Caco-2 (cell line): ENCODE results near the gene LDLRAD1. TPM values are rescaled to one million over a fixed set of nuclear protein-coding genes. Genes with fewer than 3 reads are reported as not detected.

Experiments
- BruUV-seq: library from RNA; stranded (reverse); fragments of 400-500 nt; replicated peaks from 2 replicates; lab custom pipeline; 2021; lab: Mats Ljungman, UMichigan
- CTCF ChIA-PET: fragments of 300-600 bp; sonication (Branson Sonifier 250); formaldehyde crosslinking; loops from one replicate; lab custom pipeline; 2022; ENCODE audit warnings: antibody characterized with exemption; lab: Charles Lee
- POLR2A ChIA-PET: fragments of 300-600 bp; sonication (Branson Sonifier 250); formaldehyde crosslinking; loops from one replicate; lab custom pipeline; 2022; ENCODE audit warnings: antibody characterized with exemption; lab: Charles Lee
- DNase-seq, 2 experiments: peaks; one replicate each; pipeline versions ENCODE4 v3.0.0 to v3.0.0-alpha.2; 2020 to 2022
- H3K27me3 ChIP-seq: replicated peaks from 2 replicates; pipeline ENCODE4 v1.6.0; 2011; ENCODE audit warnings: low read length; ENCODE audit not compliant: control insufficient read depth, insufficient read depth
- H3K36me3 ChIP-seq: 2 replicates; pipeline ENCODE4 v1.5.1; 2011; ENCODE audit warnings: low read length; ENCODE audit not compliant: control insufficient read depth, insufficient read depth
- H3K4me1 ChIP-seq: fragments of 250-450 bp; sonication (Bioruptor Pico); 2 replicates; pipeline ENCODE4 v1.5.1; 2020; ENCODE audit warnings: mild to moderate bottlenecking
- H3K4me3 ChIP-seq: 2 replicates; pipeline ENCODE4 v1.5.1; 2011; ENCODE audit warnings: low read depth, mild to moderate bottlenecking, control low read depth, low read length
- H3K9me3 ChIP-seq: fragments of 250-450 bp; sonication (Bioruptor Pico); 2 replicates; pipeline ENCODE4 v1.5.1; 2020; ENCODE audit warnings: mild to moderate bottlenecking, moderate library complexity
- H3K27ac Mint-ChIP-seq: one replicate; pipeline ENCODE4 v1.8.0; 2022; ENCODE audit warnings: mixed read lengths; ENCODE audit not compliant: unreplicated experiment
- H3K27me3 Mint-ChIP-seq: one replicate; pipeline ENCODE4 v1.8.0; 2022; ENCODE audit warnings: mixed read lengths; ENCODE audit not compliant: insufficient read depth, unreplicated experiment
- H3K36me3 Mint-ChIP-seq: one replicate; pipeline ENCODE4 v1.8.0; 2022; ENCODE audit warnings: mild to moderate bottlenecking, mixed read lengths; ENCODE audit not compliant: insufficient read depth, unreplicated experiment
- H3K4me1 Mint-ChIP-seq: one replicate; pipeline ENCODE4 v1.8.0; 2022; ENCODE audit warnings: low read depth, mixed read lengths; ENCODE audit not compliant: unreplicated experiment
- H3K4me3 Mint-ChIP-seq: one replicate; pipeline ENCODE4 v1.8.0; 2022; ENCODE audit warnings: mild to moderate bottlenecking, moderate library complexity, mixed read lengths; ENCODE audit not compliant: unreplicated experiment
- H3K9me3 Mint-ChIP-seq: one replicate; pipeline ENCODE4 v1.8.0; 2022; ENCODE audit warnings: mixed read lengths; ENCODE audit not compliant: unreplicated experiment
- CTCF ChIP-seq, 2 experiments: fragments of 200-600 bp in 1 of 2; IDR thresholded peaks; 1 replicate in 1 of 2; 2 replicates in 1 of 2; pipeline versions ENCODE4 v1.5.1 to v1.8.0; 2011 to 2022; ENCODE audit warnings: antibody characterized with exemption in 1 of 2, control low read depth in 1 of 2, inconsistent platforms in 1 of 2, low read depth in 1 of 2, low read length in 1 of 2, mild to moderate bottlenecking in 1 of 2, moderate library complexity in 1 of 2; ENCODE audit not compliant: insufficient read depth in 1 of 2, severe bottlenecking in 1 of 2, unreplicated experiment in 1 of 2
- intact Hi-C: fragments of 100-400 bp; cut with micrococcal nuclease; formaldehyde crosslinking; loops from one replicate; pipeline ENCODE4 v1.10.0; 2022; ENCODE audit not compliant: unreplicated experiment
- microRNA-seq: library from miRNA; unstranded; fragments of <30 nt; microRNA quantifications from one replicate; pipeline ENCODE4 v1.2.0, GENCODE V29; 2022
- total RNA-seq: library from RNA; stranded (reverse); gene quantifications from 2 replicates; pipeline ENCODE4 v1.2.3, GENCODE V29; 2022

LDLRAD1 gene
- total RNA-seq, 1 experiment from 2014 or later = not detected

DNA sequence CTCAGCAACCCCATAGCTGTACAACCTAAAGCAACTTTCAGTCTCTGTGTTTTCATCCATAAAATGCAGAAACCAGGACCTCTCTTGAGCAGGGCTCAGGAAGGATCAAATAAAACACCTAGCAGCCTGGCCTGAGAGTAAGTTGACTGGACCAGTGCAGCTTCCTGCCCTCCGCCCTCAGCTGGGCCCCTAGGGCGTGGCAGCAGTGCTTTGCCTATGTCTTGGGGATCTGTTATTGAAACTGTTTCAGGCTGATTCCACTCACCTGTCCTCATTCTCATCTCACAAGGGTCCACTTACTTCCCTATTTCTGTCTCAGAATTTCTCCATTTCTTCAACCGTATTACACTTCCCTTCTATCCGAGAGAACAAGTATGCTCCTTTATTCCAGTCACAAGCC, 54.5 kb downstream of the LDLRAD1 start:
- peaks cover 67% of the 10 kb centered on the region for H3K36me3 Mint-ChIP-seq
- no peak overlapping the region for H3K4me3 ChIP-seq
- POLR2A ChIA-PET = no interaction called here
- no peak overlapping the region for H3K4me3 Mint-ChIP-seq
- CTCF ChIA-PET = interaction anchor here (0.5 kb wide), 1 partner anchor 90 kb away, joined by 5 read pairs; no protein-coding TSS in a partner anchor
- intact Hi-C loops = no loop called here
- no peak for TF ChIP-seq CTCF (IDR thresholded peaks at IDR 0.05; ENCODE audit: insufficient read depth in 1 of 2, low read depth in 1 of 2, low read length in 1 of 2, severe bottlenecking in 1 of 2, unreplicated experiment in 1 of 2)
- H3K27me3 Mint-ChIP-seq = no peaks in the 10 kb centered on the region
- H3K9me3 Mint-ChIP-seq = no peaks in the 10 kb centered on the region
- DNase-seq = no peak
- H3K27ac Mint-ChIP-seq = peak overlapping the region; percentile 78
- no peaks in the 10 kb centered on the region for H3K27me3 ChIP-seq
- H3K4me1 ChIP-seq = peaks cover 11% of the 10 kb centered on the region
- peaks cover 2% of the 10 kb centered on the region; the same call in 1 of the 2 replicates for H3K36me3 ChIP-seq
- H3K9me3 ChIP-seq = no peaks in the 10 kb centered on the region
- peaks cover 26% of the 10 kb centered on the region for H3K4me1 Mint-ChIP-seq
- no TSS peak for BruUV-seq

GRCh38 chr1:53962395-53962794, 55.6 kb downstream of the LDLRAD1 start:
- H3K27ac Mint-ChIP-seq = no peak overlapping the region
- BruUV-seq = no TSS peak
- ChIA-PET CTCF (no interaction called here), POLR2A (no interaction called here)
- H3K36me3 ChIP-seq = peaks cover 2% of the 10 kb centered on the region; the same call in 1 of the 2 replicates
- no peak for DNase-seq
- no peak overlapping the region for H3K4me3 Mint-ChIP-seq
- no peaks in the 10 kb centered on the region for H3K9me3 ChIP-seq
- no peak for TF ChIP-seq CTCF (IDR thresholded peaks at IDR 0.05; ENCODE audit: insufficient read depth in 1 of 2, low read depth in 1 of 2, low read length in 1 of 2, severe bottlenecking in 1 of 2, unreplicated experiment in 1 of 2)
- no peak overlapping the region for H3K4me3 ChIP-seq
- peaks cover 13% of the 10 kb centered on the region for H3K4me1 ChIP-seq
- H3K27me3 ChIP-seq = no peaks in the 10 kb centered on the region
- peaks cover 58% of the 10 kb centered on the region for H3K36me3 Mint-ChIP-seq
- H3K27me3 Mint-ChIP-seq = no peaks in the 10 kb centered on the region
- no peaks in the 10 kb centered on the region for H3K9me3 Mint-ChIP-seq
- H3K4me1 Mint-ChIP-seq = peaks cover 21% of the 10 kb centered on the region
- intact Hi-C loops = no loop called here

DNA sequence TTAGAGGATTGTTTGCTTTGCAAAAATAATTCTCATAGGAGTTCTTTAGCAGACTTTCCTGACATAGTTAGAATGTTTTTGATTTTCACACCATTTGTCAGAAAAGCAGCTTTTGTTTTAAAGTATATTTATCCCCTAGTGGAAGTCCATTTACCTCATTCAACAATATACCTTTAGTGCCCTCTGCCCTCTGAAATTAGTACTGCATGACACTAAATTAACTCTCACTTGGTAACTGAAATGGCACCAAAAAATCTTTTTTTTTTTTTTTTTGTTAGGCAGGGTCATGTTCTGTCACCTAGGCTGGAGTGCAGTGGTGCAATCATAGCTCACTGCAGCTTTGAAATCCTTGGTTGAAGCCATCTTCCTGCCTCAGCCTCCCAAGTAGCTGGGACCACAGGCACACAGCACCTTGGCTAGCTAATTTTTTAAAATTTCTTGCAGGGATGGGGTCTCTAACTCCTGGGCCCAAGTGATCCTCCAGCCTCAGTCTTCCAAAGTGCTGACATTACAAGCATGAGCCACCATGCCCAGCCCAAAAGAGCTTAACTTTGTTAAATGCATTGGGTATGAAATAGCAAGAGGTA, 58.2 kb downstream of the LDLRAD1 start:
- H3K4me1 Mint-ChIP-seq = peaks cover 20% of the 10 kb centered on the region
- Histone ChIP-seq H3K4me1 (peaks cover 27% of the 10 kb centered on the region), H3K36me3 (peaks cover 2% of the 10 kb centered on the region; the same call in 1 of the 2 replicates), H3K4me3 (no peak overlapping the region), H3K27me3 (no peaks in the 10 kb centered on the region), H3K9me3 (no peaks in the 10 kb centered on the region)
- no peaks in the 10 kb centered on the region for H3K9me3 Mint-ChIP-seq
- no peak overlapping the region for H3K27ac Mint-ChIP-seq
- peak; percentile 35 to 57 for TF ChIP-seq CTCF (IDR thresholded peaks at IDR 0.05; ENCODE audit: insufficient read depth in 1 of 2, low read depth in 1 of 2, low read length in 1 of 2, severe bottlenecking in 1 of 2, unreplicated experiment in 1 of 2)
- intact Hi-C loops = no loop called here
- ChIA-PET POLR2A (interaction anchor here (0.6 to 0.7 kb wide), 2 partner anchors 9 to 14 kb away, joined by 5 to 11 read pairs; partner anchors contain the start of gene IFT25), CTCF (interaction anchor here (0.6 to 2.1 kb wide), 10 partner anchors 11 to 949 kb away, joined by 3 to 16 read pairs (median 6); partner anchors contain the start of genes IFT25 and LRRC42)
- no peak for DNase-seq
- H3K27me3 Mint-ChIP-seq = no peaks in the 10 kb centered on the region
- peaks cover 54% of the 10 kb centered on the region for H3K36me3 Mint-ChIP-seq
- no TSS peak for BruUV-seq
- no peak overlapping the region for H3K4me3 Mint-ChIP-seq

Small RNA genes within 50 kb of the gene (microRNA-seq; reads per million reads assigned to microRNA genes)
- not detected for gene MIR4781

Other genes with a start within 250 kb of the LDLRAD1 start
- 28.8 and 29.6 TPM in 2 replicates for gene NDC1, start 179.9 kb downstream of the LDLRAD1 start, total RNA-seq
- 16.6 and 17.2 TPM in 2 replicates for gene YIPF1, start 128.4 kb downstream of the LDLRAD1 start, total RNA-seq
- gene DIO1, start 124.0 kb downstream of the LDLRAD1 start, total RNA-seq = 6.8 and 7.1 TPM in 2 replicates
- 31.7 and 35.1 TPM in 2 replicates for gene IFT25, start 72.5 kb downstream of the LDLRAD1 start, total RNA-seq
- gene LRRC42, start 71.8 kb downstream of the LDLRAD1 start, total RNA-seq = 38.1 and 38.9 TPM in 2 replicates
- 116 TPM in 2 replicates for gene TMEM59, start 35.0 kb upstream of the LDLRAD1 start, total RNA-seq
- 1.9 and 3.2 TPM in 2 replicates for gene TCEANC2, start 35.4 kb upstream of the LDLRAD1 start, total RNA-seq
- not detected in 2 replicates for gene CDCP2, start 134.8 kb upstream of the LDLRAD1 start, total RNA-seq
- gene CYB5RL, start 181.8 kb upstream of the LDLRAD1 start, total RNA-seq = 10.0 and 10.8 TPM in 2 replicates
- gene MRPL37, start 182.0 kb upstream of the LDLRAD1 start, total RNA-seq = 95.4 and 95.6 TPM in 2 replicates